GM21360 (cell line): ENCODE data around the gene NCK1.

Source experiments
- ATAC-seq: cut with Tn5 transposase; IDR thresholded peaks from one replicate; pipeline ENCODE4 v1.9.1; 2021; ENCODE audit warnings: mild to moderate bottlenecking, moderate library complexity; ENCODE audit not compliant: unreplicated experiment

Gene NCK1

DNA sequence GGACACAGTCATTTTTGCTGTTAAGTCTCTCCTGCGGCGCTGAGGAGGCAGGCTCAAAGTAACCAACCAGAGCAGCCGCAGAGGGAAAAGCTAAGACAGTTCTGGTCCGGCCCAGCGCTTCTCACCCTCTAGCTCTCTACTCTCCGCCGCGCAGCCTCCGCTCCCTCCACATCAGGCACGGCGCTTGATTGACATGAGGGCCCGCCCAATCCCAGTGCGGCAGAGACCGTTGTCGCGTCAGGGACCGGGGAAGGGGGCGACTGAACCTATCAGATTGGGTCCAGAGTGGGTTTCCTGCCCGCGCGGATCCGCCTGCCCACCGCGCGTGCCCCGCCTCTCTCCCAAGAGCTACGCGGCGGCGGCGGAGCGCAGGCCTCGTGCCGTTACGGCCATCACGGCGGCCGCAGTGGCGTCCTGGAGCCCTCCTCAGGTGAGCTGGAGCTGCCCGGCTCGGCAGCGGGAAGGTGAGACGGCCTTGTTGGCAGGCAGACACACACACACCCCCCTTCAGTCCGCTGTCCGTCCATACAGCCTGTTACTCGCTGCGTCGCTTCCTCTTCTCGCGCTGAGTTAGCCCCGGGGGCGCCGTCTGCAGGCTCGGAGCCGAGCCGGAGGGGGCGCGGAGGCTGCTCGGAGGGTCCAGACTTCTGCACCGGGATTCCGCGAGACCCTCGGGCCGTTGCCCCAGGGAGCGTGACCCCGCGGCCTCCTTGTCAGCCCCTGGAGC, at the start of gene NCK1:
NCK1 (plus strand) TSS at position 319 of the 727 bp plus-strand sequence. CDS start 65,794 bp downstream, outside the sequence.
- ATAC-seq = peak; percentile 95

DNA sequence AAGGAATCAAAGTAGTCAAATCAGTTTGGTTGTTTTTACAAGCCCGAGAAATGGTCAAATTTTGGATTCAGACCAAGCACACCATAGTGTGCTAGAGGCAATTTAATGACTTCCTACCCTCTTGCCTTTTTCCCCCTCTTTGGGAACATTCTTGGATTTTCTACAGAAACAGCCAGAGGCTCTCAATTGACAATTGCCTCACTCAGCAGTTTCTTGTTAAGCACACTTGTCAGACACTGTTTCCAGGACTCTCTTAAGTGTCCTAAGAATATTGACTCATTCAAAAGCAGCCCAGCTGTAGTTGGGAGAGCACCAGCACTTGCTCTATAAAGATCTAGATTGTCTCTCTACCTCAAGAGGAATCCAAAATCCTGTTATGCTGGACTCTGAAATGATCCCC, 44.6 kb upstream of the NCK1 start:
- ATAC-seq = no peak

DNA sequence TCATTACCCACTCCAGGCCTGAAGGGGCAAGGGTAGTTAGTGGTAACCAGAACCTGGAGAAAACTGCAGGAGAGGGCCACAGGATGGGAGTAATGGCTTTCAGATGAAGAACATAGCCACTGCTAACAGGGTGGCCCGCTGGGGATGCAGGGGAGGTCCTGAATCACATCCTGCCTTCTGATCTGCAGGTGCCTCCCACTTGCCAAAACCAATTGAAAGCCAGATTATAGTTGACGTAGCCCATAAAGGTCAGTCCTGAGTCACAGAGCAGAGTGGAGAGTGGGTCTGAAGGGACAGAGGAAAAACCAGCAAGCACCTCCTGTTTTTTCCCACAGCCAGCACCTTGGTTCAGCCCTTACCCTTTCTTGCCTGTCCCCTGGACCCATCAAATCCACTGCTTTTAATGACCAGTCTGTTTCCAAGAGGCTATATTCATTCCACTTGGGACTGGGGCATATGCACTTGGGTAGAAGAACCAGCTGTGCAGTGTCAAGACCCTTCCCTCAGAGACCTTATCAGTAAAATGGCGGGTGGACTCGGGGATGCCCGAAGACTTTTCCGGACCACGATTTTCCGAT, 43.7 kb upstream of the NCK1 start:
- peak; percentile 38 for ATAC-seq

DNA sequence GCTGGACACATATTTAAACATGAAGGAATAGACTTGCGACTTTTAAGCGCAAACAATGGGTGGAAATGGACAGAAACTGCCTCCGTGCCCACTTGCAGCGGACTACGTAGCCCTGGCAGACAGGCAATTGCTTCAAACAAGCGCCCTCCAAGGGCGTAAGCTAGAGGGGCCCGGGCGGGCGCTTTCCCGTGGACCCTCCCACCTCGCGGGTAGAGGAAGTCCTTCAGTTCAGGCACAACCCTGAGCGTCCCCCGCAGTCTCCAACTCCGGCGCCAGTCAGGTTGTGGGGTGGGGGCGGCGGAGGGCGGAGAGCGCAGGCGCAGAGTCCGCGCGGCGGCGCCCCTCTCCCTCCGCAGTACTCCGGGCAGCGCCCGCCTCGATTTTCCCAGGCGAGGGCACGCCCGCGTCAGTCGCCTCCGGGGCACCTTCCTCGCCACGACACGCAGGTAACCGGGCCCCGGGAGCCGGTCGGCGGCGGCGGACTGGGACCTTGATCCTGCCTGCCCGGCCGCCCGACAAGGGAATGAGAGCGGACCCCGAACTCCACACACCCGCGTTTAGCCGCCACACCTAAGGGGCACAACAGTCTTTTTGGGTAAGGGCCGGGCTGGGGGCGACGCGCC, 43.1 kb upstream of the NCK1 start, which contains the start of gene SLC35G2:
SLC35G2 (plus strand) TSS at position 358 of the 623 bp plus-strand sequence. CDS start 35,335 bp downstream, outside the sequence.
- ATAC-seq = peak; percentile 52

DNA sequence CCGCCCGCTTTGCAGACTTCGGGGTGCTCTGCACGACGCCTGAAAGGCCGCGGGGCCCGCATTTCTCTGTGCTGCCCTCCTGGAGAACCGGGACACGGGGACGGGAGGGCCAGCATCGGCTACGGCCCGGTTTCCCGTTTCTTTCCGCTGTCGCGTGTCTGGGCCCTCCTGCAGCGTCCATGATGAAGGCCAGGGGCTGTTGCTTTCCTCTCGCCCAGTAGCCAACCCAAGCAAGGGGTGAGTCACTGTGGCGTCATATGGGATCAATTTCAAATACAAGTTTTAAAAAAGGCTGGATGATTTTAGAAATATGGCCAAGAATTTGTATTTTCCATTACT, 42.6 kb upstream of the NCK1 start:
- peak; percentile 10 for ATAC-seq

DNA sequence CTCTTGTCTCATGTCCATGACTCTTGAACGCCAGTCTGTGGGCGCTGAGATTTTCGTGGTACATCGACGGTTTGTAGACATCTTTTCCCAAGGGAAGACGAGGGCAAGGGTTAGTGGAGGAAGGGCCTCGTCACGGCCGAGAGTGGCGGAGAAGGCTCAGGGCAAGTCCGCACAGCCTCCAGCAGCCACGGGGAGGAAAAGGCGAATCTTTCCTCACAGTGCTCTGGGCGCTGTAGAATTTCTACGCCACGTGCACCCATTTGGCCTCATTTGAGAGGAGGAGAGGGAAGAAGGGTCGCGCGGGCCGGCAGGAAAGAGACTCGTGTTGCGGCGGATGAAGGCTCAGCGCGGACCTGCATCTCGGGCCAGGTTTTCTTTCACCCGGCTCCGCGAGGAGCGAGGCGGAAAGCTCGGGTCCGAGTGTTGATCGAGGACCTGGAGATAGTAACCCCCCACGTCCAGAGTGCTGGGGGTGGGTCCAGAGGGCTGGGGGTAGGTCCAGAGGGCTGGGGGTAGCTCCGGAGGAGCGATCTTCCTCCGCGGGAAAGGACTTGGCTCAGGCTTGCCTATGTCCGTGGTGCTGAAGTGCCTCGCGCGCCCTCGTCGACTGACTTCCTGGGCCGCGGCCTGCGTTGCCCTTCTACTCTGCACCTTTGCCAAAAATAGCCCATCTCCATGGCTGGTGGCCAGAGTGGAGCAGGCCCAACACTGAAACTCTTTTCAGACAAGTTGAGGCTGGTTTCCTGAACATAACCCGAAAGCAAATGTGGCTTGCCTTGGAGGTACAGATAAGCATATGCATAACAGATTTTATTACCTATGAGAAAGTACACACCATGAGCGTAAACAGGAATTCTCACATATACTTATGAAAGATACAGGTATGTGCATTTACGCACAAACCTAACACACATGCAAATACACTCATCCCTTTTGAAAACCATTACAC, 42.0 kb upstream of the NCK1 start:
- ATAC-seq = no peak

DNA sequence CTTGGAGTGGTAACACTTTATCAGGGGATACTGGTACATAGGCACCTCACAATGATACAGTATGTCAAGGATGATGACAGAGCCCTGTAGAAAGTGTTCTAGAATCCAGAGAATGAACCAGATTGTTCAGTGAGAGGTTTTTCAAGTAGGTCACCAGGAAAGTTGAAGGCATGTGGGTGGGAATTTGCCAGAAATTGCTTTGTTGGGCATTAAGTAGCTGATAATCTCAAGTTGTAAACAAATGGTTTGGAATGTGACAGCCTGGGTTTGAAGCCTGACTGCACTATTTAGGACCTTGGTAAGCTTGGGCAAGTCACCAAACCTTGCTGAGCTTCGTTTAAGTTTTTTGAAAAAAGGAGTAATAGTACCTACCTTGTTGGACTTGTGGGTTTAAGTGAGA, 30.5 kb upstream of the NCK1 start:
- ATAC-seq = no peak

DNA sequence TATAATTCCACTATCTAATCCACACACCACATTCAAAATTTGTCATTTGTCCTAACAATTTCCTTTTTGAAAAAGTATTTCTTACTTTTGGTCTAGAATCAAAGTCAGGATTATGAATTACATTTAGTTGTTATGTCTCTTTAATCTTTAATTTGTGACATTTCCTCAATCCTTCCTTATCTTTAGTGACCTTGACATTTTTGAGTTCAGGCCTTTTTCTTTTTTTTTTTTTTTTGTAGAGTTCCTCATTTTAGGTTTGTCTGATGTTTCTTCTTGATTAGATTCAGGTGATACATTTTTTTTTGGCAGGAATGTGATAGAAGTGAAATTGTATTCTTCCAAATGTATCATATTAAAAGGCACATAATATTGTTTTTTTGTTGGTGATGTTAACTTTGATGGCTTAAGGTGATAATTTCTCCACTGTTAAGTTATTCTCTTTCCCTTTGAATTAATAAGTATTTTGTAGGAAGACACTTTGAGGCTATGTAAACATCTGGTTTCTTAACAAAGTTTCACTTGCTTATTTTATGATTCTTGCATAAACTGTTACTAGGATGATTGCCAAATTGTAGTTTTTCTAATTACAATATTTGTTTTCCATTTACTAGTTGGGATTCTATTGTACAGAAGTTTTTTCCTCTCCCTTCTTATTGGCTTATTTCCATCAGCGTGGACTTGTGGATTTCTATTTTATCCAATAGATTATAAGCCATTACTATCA, 26.8 kb upstream of the NCK1 start:
- no peak for ATAC-seq

DNA sequence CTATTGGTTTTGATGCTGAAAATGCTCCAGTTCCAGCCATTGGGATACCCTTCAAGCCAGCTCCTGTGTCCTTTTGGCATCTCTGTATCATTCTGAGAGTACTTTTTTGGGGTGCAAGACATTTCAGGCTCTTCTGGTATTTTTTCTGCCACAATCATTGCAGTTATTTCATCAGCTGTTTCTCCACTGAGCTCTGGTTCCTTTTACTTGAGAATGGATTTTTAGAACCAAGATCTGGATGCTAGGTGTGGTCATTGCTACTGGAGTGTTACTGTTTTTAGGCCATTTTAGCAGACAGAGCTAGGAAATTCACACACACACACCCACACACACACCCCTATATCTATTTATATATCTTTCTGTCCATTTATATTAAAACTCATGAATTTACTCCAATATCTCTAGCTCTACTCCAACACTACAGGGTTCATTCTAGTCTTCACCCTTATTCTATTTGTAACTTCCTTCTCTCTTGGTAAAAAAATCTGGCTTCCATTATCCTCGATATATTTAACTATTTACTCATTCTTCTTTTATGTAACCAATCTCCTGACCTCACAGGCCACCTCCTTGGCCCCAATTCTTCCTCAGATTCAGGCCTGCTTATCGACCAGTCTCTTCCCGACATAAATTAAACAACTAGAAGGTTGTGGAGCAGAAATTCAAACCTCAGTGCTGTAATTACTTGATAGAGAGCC, 26.0 kb upstream of the NCK1 start:
- no peak for ATAC-seq

DNA sequence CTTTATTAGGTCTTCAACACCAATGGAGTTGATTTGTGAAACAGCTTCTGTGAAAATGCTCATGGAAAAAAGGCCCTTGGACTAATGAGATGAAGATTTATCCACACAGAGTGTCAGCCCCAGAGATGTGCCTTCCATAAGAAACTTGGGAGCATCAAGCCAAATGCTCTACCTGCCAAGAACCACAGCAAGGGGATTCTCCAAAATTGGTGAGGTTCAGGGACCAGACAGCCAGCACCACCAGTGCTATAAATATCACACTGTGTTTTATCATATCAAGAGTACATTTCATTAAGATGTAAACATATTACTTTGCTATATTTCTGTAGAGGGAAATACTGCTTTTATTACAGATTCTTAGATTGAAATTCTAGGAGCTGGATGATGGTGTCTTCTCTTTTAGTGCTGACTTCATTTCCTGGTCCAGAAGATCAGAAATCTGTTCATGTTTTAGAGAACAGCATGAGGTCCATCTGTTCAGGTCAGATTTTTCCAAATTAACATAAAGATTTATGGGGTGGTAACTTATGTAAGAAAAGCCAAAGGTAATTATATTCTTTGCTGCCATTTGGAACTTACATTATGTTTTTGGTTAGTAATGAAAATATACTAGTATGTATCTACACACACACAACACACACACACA, 25.4 kb upstream of the NCK1 start:
- no peak for ATAC-seq

DNA sequence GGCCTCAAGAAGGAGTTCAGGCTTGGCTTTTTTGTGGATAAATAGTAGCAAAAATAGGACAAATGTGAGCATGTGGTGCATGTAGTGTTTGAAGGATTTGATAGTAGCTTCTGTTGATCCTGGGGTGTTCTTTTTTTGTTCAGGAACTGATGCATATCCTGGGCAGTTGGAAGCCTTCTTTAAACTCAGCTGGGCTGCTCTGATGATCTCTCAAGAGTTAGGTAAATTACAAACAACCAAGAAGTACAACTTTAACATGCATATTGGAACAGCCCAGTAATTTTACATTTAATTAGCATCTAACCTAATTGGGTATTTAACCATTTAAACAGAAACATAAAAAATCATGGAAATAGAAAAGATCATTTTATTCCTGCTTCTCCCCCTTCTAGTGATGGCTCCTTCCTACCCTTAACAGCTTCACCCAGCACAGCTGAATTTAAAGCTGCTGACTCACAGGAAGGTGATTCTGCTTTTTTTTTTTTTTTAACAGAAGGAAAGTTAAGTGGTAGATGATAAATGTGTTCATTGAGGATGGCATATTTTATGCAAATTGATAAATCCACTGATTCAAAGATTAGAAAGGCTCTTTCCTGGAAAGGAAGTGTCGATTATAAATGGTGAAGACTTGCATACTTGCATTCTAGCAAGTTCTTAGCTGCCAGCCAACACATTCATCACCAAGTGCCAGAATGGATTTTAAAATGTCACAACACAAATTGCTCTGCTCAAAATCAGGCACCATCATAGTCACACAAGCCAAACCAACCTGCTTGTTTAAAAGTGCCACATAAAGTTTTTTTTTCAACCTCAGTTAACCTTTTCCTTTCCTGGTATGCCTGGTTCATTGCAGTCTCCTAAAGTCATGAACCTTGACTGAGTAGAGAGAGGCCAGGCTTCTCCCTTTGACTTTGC, 23.1 kb upstream of the NCK1 start:
- ATAC-seq = no peak

DNA sequence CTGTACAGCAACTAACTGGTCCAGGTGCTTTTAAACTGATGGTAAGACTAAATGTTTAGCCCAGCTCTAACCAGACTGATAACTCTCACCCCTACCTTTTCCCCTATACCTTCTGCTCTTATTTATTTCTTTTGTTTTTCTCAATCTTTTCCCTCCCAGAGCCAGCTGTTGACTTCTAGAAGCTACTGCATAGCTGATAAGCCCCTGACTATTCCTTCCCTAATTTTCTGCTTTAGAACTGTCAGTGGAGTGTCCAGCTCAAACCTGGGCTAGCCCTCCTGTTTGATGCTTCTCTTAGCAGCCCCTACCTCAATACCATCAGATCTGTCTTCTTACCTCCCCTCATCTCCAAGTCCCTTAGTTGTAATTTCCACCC, 22.5 kb upstream of the NCK1 start:
- no peak for ATAC-seq

DNA sequence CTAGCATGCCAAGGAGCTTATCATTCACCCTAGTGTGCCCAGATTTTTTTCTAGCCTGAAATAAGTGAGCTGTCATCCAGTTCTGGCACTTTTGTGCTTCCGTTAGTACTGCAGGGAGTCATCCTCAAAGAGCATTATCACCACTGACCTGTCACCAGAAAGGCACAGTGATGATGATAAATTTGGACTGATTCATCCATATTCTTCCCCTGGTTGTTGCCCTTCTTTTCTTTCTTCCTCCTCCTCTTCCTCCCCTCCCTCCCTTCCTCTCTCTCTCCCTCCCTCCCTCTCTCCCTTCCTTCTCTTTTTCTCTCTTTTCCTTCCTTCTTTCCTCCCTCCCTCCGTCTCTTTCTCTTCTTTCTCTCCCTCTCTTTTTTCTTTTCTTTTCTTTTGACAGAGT, 21.8 kb upstream of the NCK1 start:
- ATAC-seq = no peak

DNA sequence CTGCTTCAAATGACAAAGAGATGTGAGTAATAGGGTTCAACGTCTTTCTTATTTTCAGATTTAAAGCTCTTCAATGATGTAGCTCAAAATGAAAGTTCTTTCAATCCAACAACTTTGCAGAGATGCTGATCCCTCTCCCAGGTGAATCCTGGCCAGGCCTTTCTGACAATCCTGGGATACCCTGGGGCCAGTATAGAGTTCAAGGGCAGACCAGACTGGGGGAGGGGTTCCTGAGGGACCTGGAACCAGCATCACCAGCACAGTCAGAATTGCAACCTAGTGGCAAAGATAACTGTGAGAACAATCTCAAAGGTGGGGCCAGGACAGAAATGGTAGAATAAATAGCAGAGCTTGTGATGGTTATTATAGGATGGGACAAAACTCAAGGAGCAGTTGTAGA, 19.7 kb upstream of the NCK1 start:
- ATAC-seq = no peak

DNA sequence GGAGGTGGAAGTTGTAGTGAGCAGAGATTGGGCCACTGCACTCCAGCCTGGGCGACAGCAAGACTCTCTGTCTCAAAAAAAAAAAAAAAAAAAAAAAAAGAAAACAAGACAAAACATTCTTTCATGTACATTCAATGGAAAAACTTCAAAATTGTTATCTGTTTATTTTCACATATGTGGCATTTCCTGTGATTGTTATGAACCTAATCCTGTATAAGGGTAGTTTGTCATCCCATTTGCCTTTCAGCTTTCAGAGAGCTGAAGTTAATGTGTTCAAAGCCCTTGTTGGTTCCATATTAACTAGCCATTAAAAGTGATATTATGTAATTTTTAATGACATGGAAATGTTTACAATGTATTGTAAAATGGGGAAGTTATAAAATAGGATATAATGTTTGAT, 17.3 kb upstream of the NCK1 start:
- ATAC-seq = no peak

DNA sequence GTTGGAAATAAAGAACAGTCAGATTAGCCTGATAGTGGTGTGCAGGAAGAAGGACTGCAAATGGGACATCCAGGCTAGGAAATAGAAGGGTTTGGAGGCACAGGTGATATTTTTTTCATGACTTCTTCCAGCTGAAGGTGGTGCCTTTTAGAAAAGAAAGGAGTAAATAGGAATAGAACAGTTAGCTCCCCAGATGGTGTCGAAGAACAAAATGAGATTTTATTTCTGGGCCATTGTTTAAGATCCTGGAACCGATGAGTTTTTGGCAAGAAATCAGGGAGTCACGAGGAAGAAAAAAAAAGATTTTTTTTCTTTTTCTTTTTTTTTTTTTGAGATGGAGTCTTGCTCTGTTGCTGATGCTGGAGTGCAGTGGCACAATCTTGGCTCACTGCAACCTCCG, 9.8 kb upstream of the NCK1 start:
- no peak for ATAC-seq

DNA sequence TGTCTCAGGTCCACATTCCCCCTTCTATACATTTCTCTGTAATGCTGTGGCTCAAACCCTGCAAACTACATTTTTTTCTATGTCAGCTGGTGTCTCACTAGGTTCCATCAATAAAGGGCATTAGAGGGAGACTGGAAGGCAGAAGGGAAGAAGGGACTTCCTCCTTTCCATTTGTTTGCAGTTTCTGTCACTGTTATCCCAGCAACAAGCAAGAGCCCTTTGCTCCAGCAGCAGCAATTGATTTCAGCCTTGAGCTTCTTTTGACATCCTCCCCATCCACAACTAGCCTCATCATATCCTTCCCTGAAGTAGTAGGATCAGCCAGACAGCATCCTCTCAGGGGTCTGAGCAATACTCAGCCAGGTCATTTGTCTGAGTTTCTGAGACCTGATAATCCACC, 5.3 kb upstream of the NCK1 start:
- no peak for ATAC-seq

DNA sequence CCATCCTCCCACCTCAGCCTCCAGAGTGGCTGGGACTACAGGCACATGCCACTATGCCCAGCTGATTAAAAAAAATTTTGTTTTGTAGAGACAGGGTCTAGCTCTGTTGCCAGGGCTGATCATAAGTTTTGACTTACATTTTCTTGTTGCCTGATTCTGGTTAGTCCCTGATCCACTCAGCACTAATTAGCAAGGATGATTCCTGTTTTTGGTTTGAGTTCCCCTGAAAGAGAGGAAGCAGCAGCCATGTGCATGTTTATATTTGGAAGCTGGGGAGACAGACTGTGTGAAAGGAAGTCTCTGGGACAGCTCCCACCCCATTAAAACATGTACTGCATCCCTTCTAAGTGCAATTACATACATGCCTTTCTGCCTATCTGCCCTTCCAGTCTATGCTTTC, 3.6 kb upstream of the NCK1 start:
- ATAC-seq = no peak

DNA sequence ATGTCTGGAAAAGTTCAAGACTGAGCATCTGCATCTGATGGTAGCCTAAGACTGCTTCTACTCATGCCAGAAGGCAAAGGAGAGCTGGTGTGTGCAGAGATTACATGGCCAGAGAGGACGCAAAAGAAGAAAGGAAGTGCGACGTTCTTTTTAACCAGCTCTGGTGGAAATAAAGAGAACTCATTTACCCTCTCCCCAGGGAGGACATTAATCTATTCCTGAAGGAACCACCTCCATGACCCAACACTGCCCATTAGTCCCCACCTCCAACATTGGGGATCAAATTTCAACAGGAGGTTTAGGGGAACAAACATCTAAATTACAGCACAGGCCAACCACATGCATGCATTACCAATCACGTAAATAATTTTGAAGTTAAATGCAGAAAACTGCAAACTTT, 1.5 kb upstream of the NCK1 start:
- ATAC-seq = no peak
